Stimulated activated CD8-positive, alpha-beta memory T cell treated with anti-CD3 and anti-CD28 coated beads, Interleukin-15, amount 100 ng/mL, for 24 hours (primary cell): ENCODE measurements around the gene TMEM53.
A peak's percentile ranks its signal among the peaks of the same experiment; 100 is the strongest.

ENCODE experiments used
- DNase-seq: peaks from one replicate; pipeline ENCODE4 v3.0.0-alpha.2; 2020; ENCODE audit warnings: low read depth

TMEM53 gene

GRCh38 chr1:44646261-44647110, 27.8 kb downstream of the TMEM53 start:
- DNase-seq = no peak

- DNase-seq = no peak
These were observed 28.6 kb downstream of the TMEM53 start for GRCh38 chr1:44645476-44646244.

- no peak for DNase-seq
These were observed 29.5 kb downstream of the TMEM53 start for GRCh38 chr1:44644806-44645205.

DNA sequence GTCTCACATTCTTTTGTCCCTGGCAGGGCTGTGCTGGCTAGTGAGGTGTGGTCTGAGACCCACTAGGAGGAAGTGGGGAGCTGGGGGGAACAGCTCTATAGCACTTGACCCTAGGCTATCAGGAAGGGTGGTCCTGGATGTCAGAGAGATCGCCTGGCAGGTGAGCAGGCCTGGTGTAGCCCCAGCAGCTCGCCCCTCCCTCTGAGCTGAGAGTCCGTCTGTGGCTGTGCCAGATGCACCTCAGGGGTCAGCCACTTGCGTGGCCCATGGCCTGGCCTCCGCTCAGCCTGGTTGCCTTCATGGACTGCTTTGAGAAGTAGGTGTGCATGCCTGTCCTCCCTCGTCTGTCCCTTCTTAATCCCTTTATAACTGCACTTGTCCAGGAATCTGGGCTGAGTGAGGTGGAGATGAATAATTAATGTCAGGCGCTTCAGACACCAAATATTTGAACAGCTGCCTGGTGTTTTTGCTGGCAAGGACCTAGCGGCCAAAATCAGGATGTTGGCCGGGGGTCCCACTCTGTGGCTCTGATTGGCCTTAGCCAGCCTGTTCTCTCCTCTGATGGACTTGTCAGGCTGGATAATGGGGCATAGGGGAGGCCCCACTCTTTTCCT, 30.5 kb downstream of the TMEM53 start:
- DNase-seq = no peak

DNA sequence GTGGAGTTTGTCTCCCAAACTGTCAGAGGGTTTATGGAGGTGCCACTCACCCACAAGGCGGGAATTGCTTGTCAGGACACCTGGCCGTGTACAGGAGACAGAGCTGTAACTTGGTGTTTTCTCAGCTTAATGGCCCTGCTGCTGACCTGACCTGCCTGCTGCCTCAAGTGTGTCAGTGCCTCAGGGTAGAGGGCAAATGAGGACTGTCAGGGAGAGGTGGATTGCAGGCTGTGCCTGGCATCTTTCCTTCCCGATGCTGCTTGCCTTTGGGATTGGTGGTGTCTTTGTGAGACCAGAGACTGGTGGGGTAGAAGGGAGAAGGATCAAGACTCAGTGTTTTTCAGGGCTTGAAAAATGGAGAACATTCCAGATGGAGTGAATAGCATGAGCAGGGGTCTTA, 31.4 kb downstream of the TMEM53 start:
- DNase-seq = no peak

DNA sequence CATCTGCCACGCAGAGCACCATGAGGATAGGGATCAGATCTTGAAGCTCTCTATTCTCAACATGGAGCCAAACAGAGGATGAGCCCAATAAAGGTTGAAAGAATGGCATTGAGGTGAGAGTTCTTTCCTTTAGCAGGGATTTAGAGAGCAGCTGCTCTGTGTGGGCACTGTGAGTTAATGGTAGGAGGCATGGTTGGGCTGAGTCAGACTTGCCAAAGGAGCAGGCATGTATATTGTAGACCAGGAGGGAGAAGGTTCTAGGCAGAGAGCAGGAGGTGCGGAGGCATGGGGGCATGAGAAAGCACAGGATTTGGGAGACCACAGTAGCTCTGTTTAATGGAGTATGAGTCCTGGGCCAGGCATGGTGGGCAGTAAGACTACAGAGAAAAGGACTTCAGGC, 32.0 kb downstream of the TMEM53 start:
- no peak for DNase-seq

- DNase-seq = no peak
These were observed 32.9 kb downstream of the TMEM53 start for GRCh38 chr1:44641126-44642102.

- no peak for DNase-seq
These were observed 34.0 kb downstream of the TMEM53 start for GRCh38 chr1:44640200-44640853.

GRCh38 chr1:44637702-44638411, 36.4 kb downstream of the TMEM53 start:
- no peak for DNase-seq

DNA sequence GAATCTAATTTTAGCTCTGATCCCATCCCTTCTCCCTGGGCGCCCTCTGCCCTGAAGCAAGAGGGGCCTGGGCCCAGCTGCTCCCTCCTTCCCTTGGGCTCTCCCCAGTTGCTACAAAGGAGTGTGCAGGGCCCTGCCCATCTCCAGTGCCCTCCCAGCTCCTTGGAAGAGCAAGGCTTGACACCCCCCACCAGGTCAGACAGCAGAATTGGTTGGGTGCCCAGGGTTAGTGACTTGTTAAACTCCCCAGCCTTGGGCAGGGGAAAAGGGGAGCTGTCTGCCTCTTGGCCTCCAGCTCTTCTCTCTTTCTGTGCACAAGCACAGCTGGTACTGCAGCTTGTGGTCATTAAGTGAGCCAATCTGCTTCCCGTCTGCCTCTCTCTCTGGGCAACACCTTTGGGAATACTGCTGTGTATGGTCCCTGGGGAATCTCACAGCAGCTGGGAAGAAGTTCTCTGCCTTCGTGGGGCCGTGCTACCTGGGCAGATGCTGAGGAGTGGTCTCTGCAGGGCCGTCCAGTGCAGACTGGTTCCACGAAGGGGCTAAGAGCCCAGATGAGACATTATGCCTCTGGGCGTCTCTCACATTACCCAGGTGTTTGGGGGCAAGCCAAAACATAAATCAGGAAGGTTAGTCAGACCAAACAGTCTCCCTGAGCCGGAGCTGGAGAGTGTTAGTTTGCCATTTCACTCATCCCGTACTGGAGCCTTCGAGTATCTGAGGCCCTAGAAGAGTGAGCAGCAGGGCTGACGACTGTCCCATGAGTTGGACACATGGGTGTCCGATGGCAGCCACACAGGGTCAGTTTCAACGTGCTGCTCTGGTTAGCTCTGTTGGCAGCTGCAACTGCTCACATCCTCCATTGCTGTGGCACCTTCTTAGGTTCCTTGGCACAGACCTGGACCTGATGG, 37.3 kb downstream of the TMEM53 start:
- no peak for DNase-seq

DNA sequence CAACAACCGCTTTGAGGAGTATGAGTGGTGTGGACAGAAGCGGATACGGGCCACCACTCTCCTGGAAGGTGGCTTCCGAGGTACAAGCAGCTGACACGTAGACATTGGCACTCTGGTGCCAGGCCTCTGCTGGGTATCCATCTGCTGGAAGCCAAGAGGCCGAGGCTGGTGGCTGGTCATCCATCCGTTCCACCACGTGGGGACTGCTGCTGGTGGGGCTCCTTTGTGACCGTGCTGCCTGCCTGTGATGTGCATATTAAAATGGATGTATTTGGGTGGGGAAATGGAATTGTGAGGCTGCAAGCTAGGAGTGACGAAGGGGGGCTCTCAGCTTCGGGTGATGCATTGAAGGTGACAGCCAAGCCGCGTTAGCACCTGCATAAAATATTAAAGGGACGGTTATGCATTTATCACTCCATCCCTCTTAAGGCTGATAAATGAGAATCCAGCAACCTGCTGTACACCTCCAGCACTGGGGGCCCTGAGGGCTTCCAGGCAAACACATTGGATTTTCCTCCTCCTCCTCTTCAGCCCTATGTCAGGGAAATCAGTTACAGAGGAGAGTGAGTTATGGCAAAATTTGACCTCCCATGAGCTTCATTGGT, 38.1 kb downstream of the TMEM53 start:
- no peak for DNase-seq

DNA sequence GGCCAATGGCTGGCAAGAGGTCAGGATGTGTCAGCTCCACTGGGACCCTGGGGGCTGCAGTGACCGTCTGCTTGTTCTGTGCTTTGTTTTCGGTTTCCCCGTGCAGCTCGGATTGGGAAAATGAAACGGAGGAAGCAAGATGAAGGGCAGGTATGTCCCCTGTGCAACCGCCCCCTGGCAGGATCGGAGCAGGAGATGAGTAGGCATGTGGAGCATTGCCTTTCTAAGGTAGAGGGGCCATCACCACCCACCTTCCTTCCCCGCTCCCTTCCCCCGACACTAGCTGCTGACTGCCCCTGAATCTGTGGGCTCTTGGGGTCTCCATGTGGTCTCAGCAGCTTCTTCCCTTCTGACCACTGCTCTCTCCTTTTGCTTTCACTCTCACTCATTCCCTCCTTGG, 38.8 kb downstream of the TMEM53 start:
- DNase-seq = no peak

DNA sequence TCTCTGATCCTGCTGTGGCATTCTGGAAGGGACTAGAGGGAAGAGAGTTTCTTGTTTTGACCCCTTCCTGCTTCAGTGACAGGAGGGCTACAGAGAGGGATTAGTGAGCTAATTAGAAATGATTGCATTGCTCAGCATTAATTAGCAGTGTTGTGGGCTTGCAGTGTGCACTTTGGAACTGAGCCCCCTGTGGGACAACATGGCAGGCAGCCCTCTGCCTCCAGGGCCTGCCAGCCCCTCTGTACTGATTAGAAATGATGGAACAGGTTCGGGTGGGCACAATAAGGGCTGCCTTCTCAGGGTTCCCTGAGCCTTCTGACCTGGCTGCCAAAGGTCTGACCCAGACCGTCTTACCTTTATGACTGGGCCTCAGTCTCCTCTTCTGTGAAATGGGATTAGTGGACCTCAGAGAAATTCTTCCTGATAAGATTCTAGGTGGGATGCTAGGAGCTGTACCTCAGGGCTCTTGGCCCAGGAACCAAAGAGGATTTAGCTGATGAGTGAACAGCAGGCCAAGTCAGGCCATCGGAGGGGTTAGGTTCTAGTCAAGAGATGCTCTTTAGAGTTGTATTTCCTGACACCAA, 39.6 kb downstream of the TMEM53 start:
- no peak for DNase-seq

DNA sequence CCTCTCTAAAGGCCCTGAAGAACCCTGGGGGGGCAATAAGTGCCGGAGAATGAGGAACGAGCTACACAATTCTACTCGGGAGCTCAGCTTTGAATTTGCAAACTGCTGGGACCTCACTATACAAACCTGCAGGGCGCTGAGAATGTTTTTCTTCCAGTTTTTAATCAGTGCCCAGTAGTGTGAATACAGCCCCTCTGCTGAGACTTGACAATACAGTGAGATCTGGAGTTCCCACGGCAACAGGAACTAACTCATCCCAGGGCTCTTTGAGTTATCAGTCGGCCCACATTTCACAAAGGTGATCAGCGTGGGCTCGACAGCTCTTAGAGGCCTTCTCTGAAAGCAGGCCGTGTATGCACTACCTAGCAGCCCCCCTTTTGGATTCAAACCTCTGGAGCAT, 41.7 kb downstream of the TMEM53 start:
- no peak for DNase-seq

- DNase-seq = peak; percentile 77
These were observed 42.4 kb downstream of the TMEM53 start for GRCh38 chr1:44631647-44632539.

- no peak for DNase-seq
These were observed 43.0 kb downstream of the TMEM53 start for GRCh38 chr1:44631333-44631646.

GRCh38 chr1:44630116-44630515, 44.2 kb downstream of the TMEM53 start:
- no peak for DNase-seq
